Esophagus squamous epithelium (tissue), 4 donors: ENCODE measurements around the gene ETV6.

ENCODE experiments used
- CTCF ChIP-seq, 6 experiments: fragments of 450-650 bp in 4 of 6; fragments of 200-600 bp in 2 of 6; sonication (generic) in 2 of 6; IDR thresholded peaks; one replicate each; pipeline ENCODE4 v1.5.1; 2016 to 2019; ENCODE audit warnings: antibody characterized with exemption in 6 of 6, mild to moderate bottlenecking in 4 of 6, moderate library complexity in 4 of 6
- POLR2A ChIP-seq, 4 donors: fragments of 450-650 bp; IDR thresholded peaks; one replicate each; pipeline ENCODE4 v1.6.1; 2017; ENCODE audit warnings: antibody characterized with exemption in 4 of 4, mild to moderate bottlenecking in 4 of 4, moderate library complexity in 3 of 4

GRCh38 chr12:11678781-11679180 lies 29.3 kb downstream of the ETV6 start:
- no peak for TF ChIP-seq CTCF (IDR thresholded peaks at IDR 0.05)
- no peak for TF ChIP-seq POLR2A (IDR thresholded peaks at IDR 0.05)
